HG03442 (cell line): ENCODE measurements around the gene HS6ST3.

Source experiments
- ATAC-seq: cut with Tn5 transposase; IDR thresholded peaks from one replicate; pipeline ENCODE4 v1.9.1; 2021; ENCODE audit warnings: mild to moderate bottlenecking, moderate library complexity; ENCODE audit not compliant: unreplicated experiment

The HS6ST3 gene

DNA sequence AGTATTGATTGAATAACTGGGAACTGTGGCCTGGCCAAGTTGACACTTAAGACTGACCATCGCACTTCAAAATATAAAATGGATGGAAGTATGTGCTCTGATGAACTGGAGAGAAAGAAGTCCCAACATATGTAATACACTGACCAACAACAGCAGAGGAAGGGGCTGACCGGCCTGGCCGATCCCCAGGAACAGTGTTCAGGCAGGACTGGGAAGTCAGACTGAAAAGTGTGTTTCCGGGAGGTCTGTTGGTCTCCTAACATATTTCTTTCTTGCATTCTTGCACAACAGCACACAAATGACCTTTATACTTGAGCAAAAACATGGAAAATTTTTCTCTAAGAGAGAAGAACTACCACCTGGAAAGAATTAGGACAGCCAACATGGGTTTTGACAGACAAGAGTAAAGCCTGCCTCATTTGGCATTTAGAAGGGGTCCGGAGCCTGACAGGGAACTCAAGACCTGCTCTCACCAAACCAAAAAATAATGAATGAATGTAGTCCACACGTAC, 606.5 kb downstream of the HS6ST3 start:
- no peak for ATAC-seq

GRCh38 chr13:96700657-96701056, 610.8 kb downstream of the HS6ST3 start:
- ATAC-seq: no peak

DNA sequence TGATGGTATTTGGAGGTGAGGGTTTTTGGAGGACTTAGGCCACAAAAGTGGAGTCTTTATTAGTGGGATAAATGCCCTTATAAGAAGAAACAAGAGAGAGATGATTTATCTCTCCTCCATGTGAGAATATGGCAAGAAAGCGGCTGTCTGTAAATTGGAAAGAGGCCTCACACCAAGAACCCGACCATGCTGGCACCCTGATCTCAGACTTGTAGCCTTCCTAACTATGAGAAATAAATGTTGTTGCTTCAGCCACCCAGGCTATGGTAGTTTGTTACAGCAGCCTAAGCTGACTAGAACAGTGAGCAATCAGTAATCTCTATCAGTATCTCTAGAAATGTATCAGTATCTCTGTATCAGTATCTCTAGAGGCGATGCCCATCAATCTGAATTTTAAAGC, 617.2 kb downstream of the HS6ST3 start:
- no peak for ATAC-seq

- ATAC-seq: no peak
Observed at GRCh38 chr13:96710166-96710862, 620.4 kb downstream of the HS6ST3 start.

DNA sequence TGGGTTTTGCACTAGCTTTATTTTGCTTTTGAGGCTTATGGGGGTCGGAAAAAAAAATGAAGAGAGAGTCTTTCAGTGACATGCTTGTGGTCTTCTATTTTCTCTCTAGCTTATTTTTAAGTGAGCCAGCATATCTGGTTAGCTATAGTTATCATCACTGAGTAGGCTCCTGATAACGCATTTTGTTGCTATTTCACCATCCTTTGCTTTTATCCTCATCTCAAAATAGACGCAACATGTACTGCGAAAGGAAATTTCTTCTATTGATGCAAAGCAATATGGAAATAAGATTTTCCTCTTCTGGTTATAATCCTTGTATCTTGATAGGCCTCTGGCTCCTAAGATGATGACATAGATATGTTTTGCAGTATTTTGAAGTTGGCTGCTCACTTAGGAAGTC, 630.5 kb downstream of the HS6ST3 start:
- ATAC-seq: no peak

- ATAC-seq: no peak
Observed at GRCh38 chr13:96726651-96727050, 636.7 kb downstream of the HS6ST3 start.

- ATAC-seq: no peak
Observed at GRCh38 chr13:96728463-96728862, 638.6 kb downstream of the HS6ST3 start.

- ATAC-seq: no peak
Observed at GRCh38 chr13:96730676-96731075, 640.8 kb downstream of the HS6ST3 start.

GRCh38 chr13:96734499-96734898, 644.6 kb downstream of the HS6ST3 start:
- ATAC-seq: no peak

GRCh38 chr13:96741779-96742178, 651.9 kb downstream of the HS6ST3 start:
- no peak for ATAC-seq

DNA sequence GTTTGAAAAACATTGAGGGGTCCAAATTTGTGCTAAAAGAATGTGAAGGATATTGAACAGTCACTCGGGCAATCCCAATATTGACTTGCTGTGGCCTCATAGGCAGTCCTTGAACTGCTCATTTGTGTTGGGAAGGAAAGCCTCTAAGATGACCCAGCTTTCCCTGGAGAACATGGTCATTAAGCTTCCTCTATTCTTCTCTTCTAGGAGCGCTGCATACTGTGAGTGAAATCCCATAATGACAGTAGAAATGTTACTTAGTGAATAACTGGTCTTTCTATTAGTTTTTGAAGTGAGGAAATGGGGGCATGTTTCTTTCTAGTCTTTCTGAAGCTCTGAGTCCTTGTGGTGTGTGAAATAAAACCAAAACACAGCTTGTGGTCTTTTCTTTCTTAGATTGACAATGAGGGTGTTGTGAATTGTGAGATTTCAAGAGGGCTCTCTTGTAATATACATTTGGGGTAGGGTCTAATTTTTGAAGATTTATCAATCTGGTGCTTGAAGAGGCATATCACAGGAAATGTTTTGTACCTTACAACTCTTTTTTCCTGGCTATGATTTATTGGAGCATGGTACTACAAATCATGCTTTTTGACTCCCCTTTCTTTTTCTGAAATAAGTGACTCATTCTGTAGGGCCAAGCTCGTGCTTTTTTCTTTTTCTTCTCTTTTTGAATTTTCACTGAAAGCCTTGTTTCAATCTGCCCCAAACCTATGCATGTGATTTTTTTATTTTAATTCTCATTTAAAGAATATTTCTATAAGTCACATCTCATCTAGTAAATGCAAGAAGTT, 653.6 kb downstream of the HS6ST3 start:
- ATAC-seq: no peak

DNA sequence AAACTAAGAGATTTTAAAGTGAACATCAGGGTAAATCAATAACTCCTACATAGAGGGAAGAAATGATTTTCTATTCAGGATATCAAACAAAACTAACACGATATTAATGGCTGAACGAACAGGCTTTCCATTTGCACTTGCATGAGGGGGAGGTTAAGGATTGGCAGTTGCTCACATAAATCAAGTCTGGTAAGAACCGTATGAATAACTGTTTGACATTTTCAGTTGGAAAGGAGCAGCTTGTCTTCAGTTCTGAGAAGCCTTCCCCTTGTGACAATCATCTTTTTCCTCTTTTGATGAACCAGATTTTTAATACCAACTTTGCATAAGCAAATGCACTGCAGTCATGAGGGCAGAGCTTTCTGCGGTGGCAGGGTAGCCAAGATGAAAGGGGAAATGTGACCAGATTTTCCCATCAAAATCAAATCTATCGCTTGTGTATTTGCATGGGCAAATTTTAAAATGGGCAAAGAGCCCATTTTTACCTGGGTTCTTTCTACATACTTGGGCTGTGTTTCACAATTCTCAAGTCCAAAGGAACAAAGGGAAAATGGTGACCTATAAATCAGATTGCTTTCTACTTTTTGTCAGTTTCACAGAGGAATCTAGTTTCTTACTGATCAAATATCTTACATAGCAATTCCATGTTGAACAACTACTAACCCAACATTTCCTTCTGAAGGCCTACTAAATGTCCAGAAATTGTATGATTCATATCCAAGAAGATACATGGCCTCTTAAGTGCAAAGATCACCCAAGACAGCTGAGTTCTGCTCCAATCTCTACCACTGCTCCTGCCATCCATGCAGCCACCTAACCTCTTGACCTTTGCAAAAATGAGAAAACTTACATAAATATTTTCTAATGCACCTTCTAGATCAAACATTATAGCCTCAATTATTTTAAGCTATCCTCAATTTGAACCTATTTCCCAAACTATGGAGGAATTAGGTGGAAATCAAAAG, 654.7 kb downstream of the HS6ST3 start:
- no peak for ATAC-seq

DNA sequence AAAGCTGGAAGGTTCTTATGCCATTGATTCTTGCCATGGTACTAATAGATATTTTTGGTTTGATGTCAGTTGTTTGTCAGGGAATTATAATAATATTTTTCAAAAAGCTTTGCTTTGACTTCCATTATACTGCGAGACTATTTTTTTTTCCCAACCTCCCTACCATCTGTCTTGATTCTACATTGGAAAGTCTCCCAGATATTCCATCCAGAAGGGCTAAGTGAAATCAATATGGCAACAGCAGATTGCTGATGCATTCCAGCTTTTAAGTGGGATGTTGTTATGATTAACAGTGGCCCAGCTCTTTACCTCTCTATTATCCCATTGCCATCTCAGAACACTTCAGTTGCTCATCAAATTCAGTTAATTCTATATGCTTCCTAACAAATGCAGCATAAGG, 657.0 kb downstream of the HS6ST3 start:
- no peak for ATAC-seq

- ATAC-seq: no peak
Observed at GRCh38 chr13:96749825-96750224, 659.9 kb downstream of the HS6ST3 start.

GRCh38 chr13:96751089-96751488, 661.2 kb downstream of the HS6ST3 start:
- ATAC-seq: no peak

DNA sequence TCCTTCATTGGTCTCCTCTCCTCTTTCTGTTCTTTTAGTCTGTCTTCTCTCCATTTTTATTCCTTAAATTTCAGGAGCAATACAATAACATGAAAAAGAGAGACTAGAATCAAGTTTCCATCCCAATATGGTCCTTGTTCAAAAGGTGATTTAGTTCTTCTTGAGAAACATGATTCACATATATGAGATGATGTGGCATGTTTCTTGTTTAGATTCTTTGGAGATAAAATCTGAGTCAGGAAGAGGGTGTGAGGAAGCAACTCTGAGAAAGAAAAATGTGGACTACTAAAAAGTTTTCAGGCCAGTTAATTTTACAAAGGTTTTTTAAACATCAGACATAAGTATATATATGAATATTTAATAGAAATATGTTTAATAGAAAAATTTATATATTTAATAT, 673.0 kb downstream of the HS6ST3 start:
- no peak for ATAC-seq

- no peak for ATAC-seq
Observed at GRCh38 chr13:96766306-96766705, 676.4 kb downstream of the HS6ST3 start.

GRCh38 chr13:96768524-96768923, 678.6 kb downstream of the HS6ST3 start:
- no peak for ATAC-seq

DNA sequence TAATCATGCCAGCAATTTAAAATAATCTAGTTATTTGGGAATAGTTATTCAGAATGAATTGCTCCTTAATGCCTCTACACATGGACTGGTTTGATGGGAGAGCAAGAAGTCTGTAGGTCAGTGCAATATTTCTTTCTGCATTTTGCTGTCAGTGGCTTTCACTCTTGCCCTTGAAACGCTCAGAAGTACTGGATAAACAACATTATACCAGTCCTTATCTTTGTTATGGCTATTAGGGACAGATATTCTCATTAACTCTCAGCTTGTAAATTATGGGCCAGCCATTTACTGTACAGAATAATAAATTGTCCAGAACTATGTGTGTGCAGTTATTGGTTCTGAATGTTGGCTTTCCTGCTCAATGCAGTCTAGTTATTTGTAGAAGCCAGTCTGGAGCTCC, 680.0 kb downstream of the HS6ST3 start:
- ATAC-seq: no peak

- ATAC-seq: peak; percentile 88
Observed at GRCh38 chr13:96771486-96772367, 681.8 kb downstream of the HS6ST3 start.
